Measurements from ENCODE around the gene ZDHHC11.
A peak's percentile ranks its signal among the peaks of the same experiment; 100 is the strongest.

Gene ZDHHC11

GRCh38 chr5:850511-851006 is at the start of gene ZDHHC11:
ZDHHC11 (minus strand) TSS chr5:850986; CDS start chr5:850602, 384 bp downstream.
- FAIRE-seq, result no peak
- DNase-seq (ENCODE audit: low spot score), result no peak

GRCh38 chr5:893711-894110 is 42.9 kb upstream of the ZDHHC11 start:
- no peak for DNase-seq (ENCODE audit: low spot score)
- no peak for FAIRE-seq

- DNase-seq (ENCODE audit: low spot score) (no peak), FAIRE-seq (no peak)
Measured at GRCh38 chr5:893137-893506, 42.3 kb upstream of the ZDHHC11 start.

- DNase-seq (ENCODE audit: low spot score), result peak; percentile 99
- no peak for FAIRE-seq
Measured at GRCh38 chr5:892394-893136, 41.8 kb upstream of the ZDHHC11 start, which contains the start of the genes BRD9 and TRIP13. BRD9 (minus strand) TSS chr5:892801; CDS start chr5:892657, 144 bp downstream. TRIP13 (plus strand) TSS chr5:892884; CDS start chr5:892999, 115 bp downstream.

- no peak for FAIRE-seq
- peak; percentile 53 for DNase-seq (ENCODE audit: low spot score)
Measured at GRCh38 chr5:891837-892393, 41.1 kb upstream of the ZDHHC11 start.

- FAIRE-seq, result no peak
- peak; percentile 53 for DNase-seq (ENCODE audit: low spot score)
Measured at GRCh38 chr5:891117-891836, 40.5 kb upstream of the ZDHHC11 start.

GRCh38 chr5:889075-889710 is 38.4 kb upstream of the ZDHHC11 start:
- no peak for DNase-seq (ENCODE audit: low spot score)
- no peak for FAIRE-seq

GRCh38 chr5:888638-889035 is 37.9 kb upstream of the ZDHHC11 start:
- no peak for FAIRE-seq
- DNase-seq (ENCODE audit: low spot score), result no peak

- no peak for DNase-seq (ENCODE audit: low spot score)
- FAIRE-seq, result no peak
Measured at GRCh38 chr5:887947-888637, 37.3 kb upstream of the ZDHHC11 start.

GRCh38 chr5:886716-887325 is 36.0 kb upstream of the ZDHHC11 start:
- no peak for FAIRE-seq
- DNase-seq (ENCODE audit: low spot score), result no peak

GRCh38 chr5:886036-886435 is 35.2 kb upstream of the ZDHHC11 start:
- DNase-seq (ENCODE audit: low spot score), result no peak
- no peak for FAIRE-seq

- FAIRE-seq (no peak), DNase-seq (ENCODE audit: low spot score) (no peak)
Measured at GRCh38 chr5:885529-885928, 34.7 kb upstream of the ZDHHC11 start.

GRCh38 chr5:885127-885442 is 34.3 kb upstream of the ZDHHC11 start:
- FAIRE-seq (no peak), DNase-seq (ENCODE audit: low spot score) (no peak)

GRCh38 chr5:884345-885126 is 33.8 kb upstream of the ZDHHC11 start:
- FAIRE-seq (no peak), DNase-seq (ENCODE audit: low spot score) (no peak)

GRCh38 chr5:883475-884181 is 32.8 kb upstream of the ZDHHC11 start:
- no peak for DNase-seq (ENCODE audit: low spot score)
- no peak for FAIRE-seq

- no peak for DNase-seq (ENCODE audit: low spot score)
- peak; percentile 35 for FAIRE-seq
Measured at GRCh38 chr5:882253-883183, 31.7 kb upstream of the ZDHHC11 start.

GRCh38 chr5:881551-881935 is 30.8 kb upstream of the ZDHHC11 start:
- DNase-seq (ENCODE audit: low spot score) (no peak), FAIRE-seq (no peak)

GRCh38 chr5:880816-881550 is 30.2 kb upstream of the ZDHHC11 start:
- DNase-seq (ENCODE audit: low spot score) (no peak), FAIRE-seq (no peak)

All from urothelium cell line (cell line).